K562 (cell line): ENCODE measurements around the gene ACY1. TPM values are rescaled to one million over a fixed set of nuclear protein-coding genes. Genes with fewer than 3 reads are reported as not detected.

Experiments
- ASH1L ChIP-seq: fragments of 450-650 bp; IDR thresholded peaks from 2 replicates; pipeline ENCODE4 v1.6.1; 2018; ENCODE audit warnings: borderline replicate concordance, mild to moderate bottlenecking, low read depth; ENCODE audit not compliant: partially characterized antibody
- DDX20 ChIP-seq: fragments of 450-650 bp; IDR thresholded peaks from 2 replicates; pipeline ENCODE4 v1.6.1; 2016; ENCODE audit warnings: missing genetic modification characterization, low read depth, mild to moderate bottlenecking, missing compliant biosample characterization, moderate library complexity
- E2F3 ChIP-seq: fragments of 250-450 bp; sonication (Bioruptor Pico); IDR thresholded peaks from 2 replicates; pipeline ENCODE4 v1.4.0; 2020; ENCODE audit warnings: mild to moderate bottlenecking
- KDM2B ChIP-seq: fragments of 250-450 bp; sonication (Bioruptor Pico); IDR thresholded peaks from 2 replicates; pipeline ENCODE4 v1.8.0; 2021; ENCODE audit warnings: mild to moderate bottlenecking, moderate library complexity
- MEIS2 ChIP-seq: fragments of 450-650 bp; IDR thresholded peaks from 2 replicates; pipeline ENCODE4 v1.6.1; 2014; ENCODE audit warnings: mild to moderate bottlenecking; ENCODE audit not compliant: partially characterized antibody
- NFYB ChIP-seq: IDR thresholded peaks from 2 replicates; pipeline ENCODE4 v1.6.1; 2011; ENCODE audit warnings: mild to moderate bottlenecking, moderate library complexity; ENCODE audit not compliant: insufficient read length; ENCODE audit errors: extremely low read depth
- NONO ChIP-seq, 2 experiments: fragments of 200-400 bp in 1 of 2; fragments of 450-650 bp in 1 of 2; formaldehyde crosslinking in 1 of 2; IDR thresholded peaks; 2 replicates each; pipeline ENCODE4 v1.6.1; 2017; ENCODE audit warnings: low read depth in 2 of 2, mild to moderate bottlenecking in 2 of 2, moderate library complexity in 2 of 2, low read length in 1 of 2
- NR2C2 ChIP-seq, 2 experiments: fragments of 200-800 bp in 1 of 2; sonication (Bioruptor generic) in 1 of 2; sonication (generic) in 1 of 2; formaldehyde crosslinking in 1 of 2; IDR thresholded peaks; 2 replicates each; pipeline versions ENCODE4 v1.6.1 to v1.8.0; 2016 to 2022; ENCODE audit warnings: mild to moderate bottlenecking in 1 of 2, missing compliant biosample characterization in 1 of 2, missing genetic modification characterization in 1 of 2, missing genetic modification reagents in 1 of 2
- POLR3G ChIP-seq: IDR thresholded peaks from 2 replicates; pipeline ENCODE4 v1.6.1; 2011; ENCODE audit not compliant: insufficient read length, insufficient replicate concordance; ENCODE audit errors: extremely low read depth
- RBM34 ChIP-seq: fragments of 200-400 bp; formaldehyde crosslinking; IDR thresholded peaks from 2 replicates; pipeline ENCODE4 v1.6.1; 2018; ENCODE audit warnings: low read length, borderline replicate concordance; ENCODE audit not compliant: insufficient read depth
- RFX7 ChIP-seq: fragments of 250-450 bp; sonication (Bioruptor Pico); IDR thresholded peaks from 2 replicates; pipeline ENCODE4 v1.5.1; 2021; ENCODE audit warnings: mild to moderate bottlenecking
- SMARCA5 ChIP-seq: fragments of 450-650 bp; IDR thresholded peaks from 2 replicates; pipeline ENCODE4 v1.6.1; 2016
- TAF1 ChIP-seq: IDR thresholded peaks from 2 replicates; pipeline ENCODE4 v1.6.1; 2011; ENCODE audit warnings: mild to moderate bottlenecking, low read length, moderate library complexity; ENCODE audit not compliant: insufficient read depth, control insufficient read depth, severe bottlenecking; ENCODE audit errors: extremely low read depth
- TBP ChIP-seq: optimal IDR thresholded peaks from 2 replicates; pipeline ENCODE3; 2011; ENCODE audit warnings: low read depth, low read length, improper control_type of control experiment
- ZBTB7A ChIP-seq: IDR thresholded peaks from 2 replicates; pipeline ENCODE4 v1.6.1; 2011; ENCODE audit warnings: low read depth, mild to moderate bottlenecking, low read length, moderate library complexity, borderline replicate concordance; ENCODE audit not compliant: control insufficient read depth
- ZNF3 ChIP-seq: fragments of 250-450 bp; sonication (Bioruptor Pico); IDR thresholded peaks from 2 replicates; pipeline ENCODE4 v1.5.0; 2021; ENCODE audit warnings: mild to moderate bottlenecking, moderate library complexity
- ZNF780A ChIP-seq: fragments of 250-450 bp; sonication (Bioruptor Pico); IDR thresholded peaks from 2 replicates; pipeline ENCODE4 v1.5.0; 2021; ENCODE audit warnings: mild to moderate bottlenecking
- polyA plus RNA-seq, 8 experiments: library from polyadenylated mRNA; depleted of rRNA in 4 of 8; stranded (reverse) in 5 of 8; unstranded in 3 of 8; fragments of >200 nt; fragmentation: Nextera tagmentation in 2 of 8; fragmentation: Illumina TruSeq in 1 of 8; extraction: Ambion mirVana in 2 of 8; extraction: Trizol in 1 of 8; gene quantifications; 2 replicates each; pipeline versions ENCODE4 v1.2.1 to v1.2.3, GENCODE V29; 2011 to 2014; ENCODE audit warnings: inconsistent platforms in 1 of 8, missing spikeins in 1 of 8
- total RNA-seq, 7 experiments: library from RNA; depleted of rRNA in 6 of 7; stranded (reverse); fragments of >200 nt in 6 of 7; fragmentation: Illumina TruSeq in 2 of 7; extraction: Trizol in 2 of 7; gene quantifications; 2 replicates each; pipeline versions ENCODE4 v1.2.1 to v1.2.3, GENCODE V29; 2011 to 2021; ENCODE audit warnings: low replicate concordance in 1 of 7
- TF ChIP-seq, protein P1 (sequence below): fragments of 450-650 bp; formaldehyde crosslinking; IDR thresholded peaks from 2 replicates; pipeline ENCODE4 v1.4.0; 2020; ENCODE audit warnings: mild to moderate bottlenecking, moderate library complexity
- TF ChIP-seq, protein P2 (sequence below): fragments of 250-450 bp; sonication (Bioruptor Pico); IDR thresholded peaks from 2 replicates; pipeline ENCODE4 v1.8.0; 2021; ENCODE audit warnings: borderline replicate concordance, mild to moderate bottlenecking, moderate library complexity; ENCODE audit not compliant: poor library complexity, severe bottlenecking
- TF ChIP-seq, protein P3 (sequence below): fragments of 450-650 bp; IDR thresholded peaks from 2 replicates; pipeline ENCODE4 v1.6.1; 2016
- TF ChIP-seq, protein P4 (sequence below): fragments of 450-650 bp; IDR thresholded peaks from 2 replicates; pipeline ENCODE4 v1.6.1; 2016; ENCODE audit warnings: borderline replicate concordance

Gene ACY1
- total and polyA plus RNA-seq, 9 of the 15 experiments (the other 6 are each of a cell fraction or from before 2014, with no cell fraction given) = 70.7 to 195 (median 123) TPM

DNA sequence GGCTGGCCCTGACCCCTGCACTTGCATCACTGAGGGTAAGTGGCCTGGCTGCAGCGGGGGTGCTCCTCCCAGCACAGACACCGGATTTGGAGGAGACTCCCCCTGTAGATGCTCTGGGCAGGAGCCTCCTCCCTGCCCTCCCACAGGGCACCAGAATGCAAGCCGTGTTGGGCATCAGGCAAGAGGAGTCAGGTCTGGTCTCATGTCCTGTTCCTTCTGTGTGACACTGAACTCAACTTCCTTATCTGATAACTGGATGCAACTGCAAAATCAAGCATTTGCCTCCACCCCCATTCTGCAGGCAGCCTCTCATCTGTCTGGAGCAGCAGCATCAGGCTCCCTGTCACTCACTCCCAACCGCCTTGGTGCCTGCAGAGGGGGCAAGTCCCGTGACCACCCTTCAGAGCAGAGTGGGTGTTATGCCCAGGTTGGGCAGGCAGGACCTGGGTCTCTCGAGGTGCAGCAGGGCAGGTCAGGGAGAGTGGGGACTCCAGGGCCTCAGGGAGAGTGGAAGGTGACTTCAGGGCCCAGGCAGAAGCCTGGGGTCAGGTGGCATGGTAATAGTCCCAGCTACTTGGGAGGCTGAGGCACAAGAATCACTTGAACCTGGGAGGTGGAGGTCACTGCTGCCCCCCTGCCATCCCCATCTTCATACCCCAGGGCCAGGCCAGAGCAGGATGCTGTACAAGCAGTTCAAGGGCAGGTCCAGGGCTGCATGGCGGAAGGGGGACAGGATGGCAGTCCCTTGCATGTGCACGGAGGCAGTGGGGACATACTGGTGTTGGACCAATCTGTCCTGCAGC, 22.9 kb downstream of the ACY1 start (continued):
- no peak for TF ChIP-seq NFYB
- peak; percentile 12 for TF ChIP-seq MEIS2
- no peak for TF ChIP-seq DDX20 (tag)
- TF ChIP-seq, protein P1, sequence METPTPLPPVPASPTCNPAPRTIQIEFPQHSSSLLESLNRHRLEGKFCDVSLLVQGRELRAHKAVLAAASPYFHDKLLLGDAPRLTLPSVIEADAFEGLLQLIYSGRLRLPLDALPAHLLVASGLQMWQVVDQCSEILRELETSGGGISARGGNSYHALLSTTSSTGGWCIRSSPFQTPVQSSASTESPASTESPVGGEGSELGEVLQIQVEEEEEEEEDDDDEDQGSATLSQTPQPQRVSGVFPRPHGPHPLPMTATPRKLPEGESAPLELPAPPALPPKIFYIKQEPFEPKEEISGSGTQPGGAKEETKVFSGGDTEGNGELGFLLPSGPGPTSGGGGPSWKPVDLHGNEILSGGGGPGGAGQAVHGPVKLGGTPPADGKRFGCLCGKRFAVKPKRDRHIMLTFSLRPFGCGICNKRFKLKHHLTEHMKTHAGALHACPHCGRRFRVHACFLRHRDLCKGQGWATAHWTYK (CRISPR knock-in tag) = 0 out of 2 replicates have a peak, but pooled peaks have one; percentile 26
- TF ChIP-seq, protein P2, sequence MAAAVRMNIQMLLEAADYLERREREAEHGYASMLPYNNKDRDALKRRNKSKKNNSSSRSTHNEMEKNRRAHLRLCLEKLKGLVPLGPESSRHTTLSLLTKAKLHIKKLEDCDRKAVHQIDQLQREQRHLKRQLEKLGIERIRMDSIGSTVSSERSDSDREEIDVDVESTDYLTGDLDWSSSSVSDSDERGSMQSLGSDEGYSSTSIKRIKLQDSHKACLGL = no peak
- TF ChIP-seq ZNF780A (CRISPR knock-in tag) = no peak
- no peak for TF ChIP-seq POLR3G
- TF ChIP-seq RFX7 (CRISPR knock-in tag) = no peak
- TF ChIP-seq KDM2B (CRISPR knock-in tag) = no peak
- TF ChIP-seq, protein P3, sequence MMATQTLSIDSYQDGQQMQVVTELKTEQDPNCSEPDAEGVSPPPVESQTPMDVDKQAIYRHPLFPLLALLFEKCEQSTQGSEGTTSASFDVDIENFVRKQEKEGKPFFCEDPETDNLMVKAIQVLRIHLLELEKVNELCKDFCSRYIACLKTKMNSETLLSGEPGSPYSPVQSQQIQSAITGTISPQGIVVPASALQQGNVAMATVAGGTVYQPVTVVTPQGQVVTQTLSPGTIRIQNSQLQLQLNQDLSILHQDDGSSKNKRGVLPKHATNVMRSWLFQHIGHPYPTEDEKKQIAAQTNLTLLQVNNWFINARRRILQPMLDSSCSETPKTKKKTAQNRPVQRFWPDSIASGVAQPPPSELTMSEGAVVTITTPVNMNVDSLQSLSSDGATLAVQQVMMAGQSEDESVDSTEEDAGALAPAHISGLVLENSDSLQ = peak; percentile 83
- no peak for TF ChIP-seq NONO (IDR thresholded peaks at IDR 0.05; ENCODE audit: low read depth in 2 of 2, low read length in 1 of 2)
- TF ChIP-seq SMARCA5 = no peak
- TF ChIP-seq ZNF3 = no peak
- TF ChIP-seq ASH1L = no peak
- TF ChIP-seq, protein P4, sequence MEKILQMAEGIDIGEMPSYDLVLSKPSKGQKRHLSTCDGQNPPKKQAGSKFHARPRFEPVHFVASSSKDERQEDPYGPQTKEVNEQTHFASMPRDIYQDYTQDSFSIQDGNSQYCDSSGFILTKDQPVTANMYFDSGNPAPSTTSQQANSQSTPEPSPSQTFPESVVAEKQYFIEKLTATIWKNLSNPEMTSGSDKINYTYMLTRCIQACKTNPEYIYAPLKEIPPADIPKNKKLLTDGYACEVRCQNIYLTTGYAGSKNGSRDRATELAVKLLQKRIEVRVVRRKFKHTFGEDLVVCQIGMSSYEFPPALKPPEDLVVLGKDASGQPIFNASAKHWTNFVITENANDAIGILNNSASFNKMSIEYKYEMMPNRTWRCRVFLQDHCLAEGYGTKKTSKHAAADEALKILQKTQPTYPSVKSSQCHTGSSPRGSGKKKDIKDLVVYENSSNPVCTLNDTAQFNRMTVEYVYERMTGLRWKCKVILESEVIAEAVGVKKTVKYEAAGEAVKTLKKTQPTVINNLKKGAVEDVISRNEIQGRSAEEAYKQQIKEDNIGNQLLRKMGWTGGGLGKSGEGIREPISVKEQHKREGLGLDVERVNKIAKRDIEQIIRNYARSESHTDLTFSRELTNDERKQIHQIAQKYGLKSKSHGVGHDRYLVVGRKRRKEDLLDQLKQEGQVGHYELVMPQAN = no peak
- TF ChIP-seq E2F3 (CRISPR knock-in tag) = no peak
- no peak for TF ChIP-seq TBP
- TF ChIP-seq ZBTB7A = no peak
- TF ChIP-seq NR2C2 (CRISPR knock-in tag; IDR thresholded peaks at IDR 0.05) = no peak
- TF ChIP-seq NR2C2 (tag; IDR thresholded peaks at IDR 0.05) = 0 out of 2 replicates have a peak, but pooled peaks have one; percentile 24
- no peak for TF ChIP-seq RBM34
- no peak for TF ChIP-seq TAF1
